K562 (cell line): ENCODE measurements around the gene GMDS. TPM values are rescaled to one million over a fixed set of nuclear protein-coding genes. Genes with fewer than 3 reads are reported as not detected.

Source experiments
- ATAC-seq: fragments of 200-7000 bp; cut with Tn5 transposase; 3 replicates; pipeline ENCODE4 v1.9.1; 2020; ENCODE audit warnings: moderate library complexity
- BruUV-seq: library from RNA; stranded (reverse); fragments of 400-500 nt; replicated peaks from 2 replicates; lab custom pipeline; 2021; lab: Mats Ljungman, UMichigan
- CTCF ChIA-PET: fragments of 300-600 bp; formaldehyde crosslinking; extraction: SDS; loops from one replicate; lab custom pipeline; 2021; ENCODE audit warnings: low intra/inter-chr PET ratio; lab: Yijun Ruan, JAX
- POLR2A ChIA-PET: fragments of 300-600, 350-650 bp; sonication (Branson Sonifier 250); formaldehyde crosslinking; extraction: SDS; loops from one replicate; lab custom pipeline; 2021; ENCODE audit warnings: antibody characterized with exemption, inconsistent platforms; lab: Yijun Ruan, JAX
- DNase-seq, 4 experiments: peaks; one replicate each; pipeline versions ENCODE4 v3.0.0 to v3.0.0-alpha.2; 2011 to 2018; ENCODE audit warnings: low spot score in 3 of 4, mixed read lengths in 3 of 4; ENCODE audit errors: extremely low read depth in 1 of 4
- FAIRE-seq: peaks from 2 replicates; lab custom pipeline; 2011; peaks lifted over from hg19 to GRCh38; lab: Jason Lieb, UNC
- H2AFZ ChIP-seq: 2 replicates; pipeline ENCODE4 v1.6.0; 2011; ENCODE audit warnings: low read depth, low read length, control low read depth, inconsistent platforms
- H3K27ac ChIP-seq: fragments of 200-600 bp; 3 replicates; pipeline ENCODE4 v1.8.0; 2011; ENCODE audit warnings: low read depth, mild to moderate bottlenecking, control low read depth, inconsistent platforms, low read length, moderate library complexity, mixed read lengths; ENCODE audit errors: extremely low read depth
- H3K27me3 ChIP-seq, 2 experiments: fragments of 300-600 bp in 1 of 2; 2 replicates in 1 of 2; 3 replicates in 1 of 2; pipeline versions ENCODE4 v1.6.0 to v1.8.0; 2011; ENCODE audit warnings: inconsistent platforms in 2 of 2, low read length in 2 of 2, mild to moderate bottlenecking in 1 of 2, mixed read lengths in 1 of 2, moderate library complexity in 1 of 2; ENCODE audit not compliant: control insufficient read depth in 2 of 2, insufficient read depth in 2 of 2
- H3K36me3 ChIP-seq: fragments of 300-600 bp; 3 replicates; pipeline ENCODE4 v1.8.0; 2011; ENCODE audit warnings: mild to moderate bottlenecking, low read length, inconsistent platforms; ENCODE audit not compliant: control insufficient read depth, insufficient read depth
- H3K4me1 ChIP-seq, 2 experiments: fragments of 200-600 bp in 1 of 2; replicated peaks in 1 of 2; 2 replicates in 1 of 2; 3 replicates in 1 of 2; pipeline versions ENCODE4 v1.5.1 to v1.8.0; 2011; ENCODE audit warnings: inconsistent platforms in 2 of 2, low read length in 2 of 2, mild to moderate bottlenecking in 1 of 2, mixed read lengths in 1 of 2, moderate library complexity in 1 of 2; ENCODE audit not compliant: control insufficient read depth in 2 of 2, insufficient read depth in 2 of 2
- H3K4me2 ChIP-seq: 2 replicates; pipeline ENCODE4 v1.6.1; 2011; ENCODE audit warnings: low read length, control low read depth, inconsistent platforms, mixed read lengths; ENCODE audit not compliant: insufficient read depth
- H3K4me3 ChIP-seq: fragments of 200-600 bp; sonication (generic), shearing (Covaris generic); 2 replicates; pipeline ENCODE4 v1.5.1; 2016; ENCODE audit warnings: control low read depth, inconsistent platforms
- H3K79me2 ChIP-seq: fragments of 200-600 bp; 3 replicates; pipeline ENCODE4 v1.8.0; 2011; ENCODE audit warnings: low read length, inconsistent platforms; ENCODE audit not compliant: control insufficient read depth, insufficient read depth
- H3K9ac ChIP-seq, 2 experiments: 2 replicates each; pipeline versions ENCODE4 v1.6.0 to v1.6.1; 2011; ENCODE audit warnings: low read depth in 2 of 2, low read length in 2 of 2, control low read depth in 1 of 2, inconsistent platforms in 1 of 2, mild to moderate bottlenecking in 1 of 2, mixed read lengths in 1 of 2; ENCODE audit not compliant: insufficient read depth in 1 of 2
- H3K9me1 ChIP-seq: one replicate; pipeline ENCODE4 v1.6.0; 2011; ENCODE audit warnings: inconsistent platforms, mild to moderate bottlenecking, low read length, moderate library complexity; ENCODE audit not compliant: control insufficient read depth, insufficient read depth
- H3K9me3 ChIP-seq: replicated peaks from 2 replicates; pipeline ENCODE4 v1.5.1; 2011; ENCODE audit warnings: low read depth, low read length, inconsistent platforms; ENCODE audit not compliant: control insufficient read depth, insufficient read depth
- H4K20me1 ChIP-seq: replicated peaks from 2 replicates; pipeline ENCODE4 v1.6.1; 2011; ENCODE audit warnings: low read length, inconsistent platforms, mixed read lengths; ENCODE audit not compliant: control insufficient read depth, insufficient read depth
- CEBPG ChIP-seq, 3 experiments: fragments of 200-800 bp in 1 of 3; sonication (Bioruptor generic) in 1 of 3; sonication (generic) in 1 of 3; formaldehyde crosslinking in 1 of 3; IDR thresholded peaks in 2 of 3; conservative IDR thresholded peaks in 1 of 3; 2 replicates each; pipeline versions ENCODE4 v1.6.1 to v1.8.0; 2016 to 2022; ENCODE audit warnings: missing compliant biosample characterization in 2 of 3, missing genetic modification characterization in 2 of 3, mild to moderate bottlenecking in 1 of 3, missing genetic modification reagents in 1 of 3
- CHD1 ChIP-seq: fragments of 200-600 bp; sonication (generic); IDR thresholded peaks from one replicate; pipeline ENCODE4 v1.6.1; 2012; ENCODE audit warnings: mild to moderate bottlenecking, moderate library complexity, low read length, inconsistent platforms
- CSDE1 ChIP-seq, 2 experiments: fragments of 450-650 bp; IDR thresholded peaks; 2 replicates each; pipeline ENCODE4 v1.6.1; 2016; ENCODE audit warnings: mild to moderate bottlenecking in 1 of 2
- ESRRB ChIP-seq: fragments of 250-450 bp; sonication (Bioruptor Pico); IDR thresholded peaks from 2 replicates; pipeline ENCODE4 v1.5.0; 2020; ENCODE audit warnings: mild to moderate bottlenecking, moderate library complexity, borderline replicate concordance
- IRF9 ChIP-seq: fragments of 450-650 bp; IDR thresholded peaks from 2 replicates; pipeline ENCODE4 v1.6.1; 2016; ENCODE audit warnings: missing biosample characterization, missing genetic modification characterization
- SLC30A9 ChIP-seq: fragments of 250-450 bp; sonication (Bioruptor Pico); IDR thresholded peaks from 2 replicates; pipeline ENCODE4 v1.8.0; 2022; ENCODE audit warnings: mild to moderate bottlenecking, moderate library complexity
- WGBS: fragments of 100-300 bp; shearing (Covaris generic); methylation state at CpG from one replicate; pipeline ENCODE4 v1.1.6; 2016; ENCODE audit warnings: low coverage, mixed read lengths; ENCODE audit not compliant: insufficient coverage; ENCODE audit errors: missing lambda C conversion rate; 5-methylcytosine and 5-hydroxymethylcytosine counted together
- in situ Hi-C: fragments of 300-500 bp; cut with MboI; formaldehyde crosslinking; loops from 4 replicates; pipeline ENCODE4 v1.15.0; 2018; ENCODE audit warnings: inconsistent platforms, mixed read lengths
- intact Hi-C: fragments of 100-400 bp; cut with micrococcal nuclease; formaldehyde crosslinking; loops from 2 replicates; pipeline ENCODE4 v1.14.2; 2022
- polyA plus RNA-seq, 8 experiments: library from polyadenylated mRNA; depleted of rRNA in 4 of 8; stranded (reverse) in 5 of 8; unstranded in 3 of 8; fragments of >200 nt; fragmentation: Nextera tagmentation in 2 of 8; fragmentation: Illumina TruSeq in 1 of 8; extraction: Ambion mirVana in 2 of 8; extraction: Trizol in 1 of 8; gene quantifications; 2 replicates each; pipeline versions ENCODE4 v1.2.1 to v1.2.3, GENCODE V29; 2011 to 2014; ENCODE audit warnings: inconsistent platforms in 1 of 8, missing spikeins in 1 of 8
- total RNA-seq, 7 experiments: library from RNA; depleted of rRNA in 6 of 7; stranded (reverse); fragments of >200 nt in 6 of 7; fragmentation: Illumina TruSeq in 2 of 7; extraction: Trizol in 2 of 7; gene quantifications; 2 replicates each; pipeline versions ENCODE4 v1.2.1 to v1.2.3, GENCODE V29; 2011 to 2021; ENCODE audit warnings: low replicate concordance in 1 of 7
- TF ChIP-seq, protein P1 (sequence below): fragments of 250-450 bp; sonication (Bioruptor Pico); IDR thresholded peaks from 2 replicates; pipeline ENCODE4 v1.4.0; 2020; ENCODE audit warnings: mild to moderate bottlenecking

The GMDS gene
- total and polyA plus RNA-seq, 9 of the 15 experiments (the other 6 are each of a cell fraction or from before 2014, with no cell fraction given) = 0.48 to 31.8 (median 13.4) TPM

GRCh38 chr6:2188397-2188796 lies 57.0 kb downstream of the GMDS start:
- POLR2A ChIA-PET = interaction anchor here (0.7 to 1.3 kb wide), 2 partner anchors 34 to 562 kb away, joined by 3 read pairs; no protein-coding TSS in a partner anchor
- Histone ChIP-seq H3K9ac (no peak overlapping the region), H2AFZ (no peak overlapping the region)
- no peak for FAIRE-seq
- no peak for TF ChIP-seq CEBPG (CRISPR knock-in tag; IDR thresholded peaks at IDR 0.05)
- TF ChIP-seq CEBPG (tag; conservative IDR thresholded peaks at IDR 0.05 in 1 of 2, IDR thresholded peaks at IDR 0.05 in 1 of 2) = peak; percentile 62 to 79
- TF ChIP-seq ESRRB (CRISPR knock-in tag) = no peak
- TF ChIP-seq CHD1 = no peak
- TF ChIP-seq IRF9 = no peak
- no peak for TF ChIP-seq CSDE1 (IDR thresholded peaks at IDR 0.05)
- no peak for TF ChIP-seq SLC30A9 (CRISPR knock-in tag)
- TF ChIP-seq, protein P1, sequence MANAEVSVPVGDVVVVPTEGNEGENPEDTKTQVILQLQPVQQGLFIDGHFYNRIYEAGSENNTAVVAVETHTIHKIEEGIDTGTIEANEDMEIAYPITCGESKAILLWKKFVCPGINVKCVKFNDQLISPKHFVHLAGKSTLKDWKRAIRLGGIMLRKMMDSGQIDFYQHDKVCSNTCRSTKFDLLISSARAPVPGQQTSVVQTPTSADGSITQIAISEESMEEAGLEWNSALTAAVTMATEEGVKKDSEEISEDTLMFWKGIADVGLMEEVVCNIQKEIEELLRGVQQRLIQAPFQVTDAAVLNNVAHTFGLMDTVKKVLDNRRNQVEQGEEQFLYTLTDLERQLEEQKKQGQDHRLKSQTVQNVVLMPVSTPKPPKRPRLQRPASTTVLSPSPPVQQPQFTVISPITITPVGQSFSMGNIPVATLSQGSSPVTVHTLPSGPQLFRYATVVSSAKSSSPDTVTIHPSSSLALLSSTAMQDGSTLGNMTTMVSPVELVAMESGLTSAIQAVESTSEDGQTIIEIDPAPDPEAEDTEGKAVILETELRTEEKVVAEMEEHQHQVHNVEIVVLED = no peak
- TF ChIP-seq, all 486 proteins: peak for 1
- Histone ChIP-seq H3K27ac (no peak overlapping the region), H3K27me3 (peaks cover 5 to 18% of the 10 kb centered on the region in 2 experiments; a peak in 3 of 5 replicates), H3K4me2 (no peak overlapping the region), H3K4me1 (peaks cover 0 to 5% of the 10 kb centered on the region in 2 experiments; a peak in 1 of 5 replicates), H3K4me3 (no peak overlapping the region), H3K9me3 (no peaks in the 10 kb centered on the region), H4K20me1 (peaks cover 17% of the 10 kb centered on the region; the same call in 1 of the 2 replicates), H3K36me3 (no peaks in the 10 kb centered on the region), H3K79me2 (no peaks in the 10 kb centered on the region), H3K9me1 (no peaks in the 10 kb centered on the region)
- DNase-seq (no peak), ATAC-seq (no peak)
- CTCF ChIA-PET = no interaction called here
- 11% methylated on average over 5 of the region's 5 CpGs for WGBS
- intact Hi-C loops = no loop called here
- in situ Hi-C loops = loop anchor here (10.0 kb wide), 1 partner anchor 584 kb away; the partner anchor contains the start of gene FOXC1
- no TSS peak for BruUV-seq
